ENCODE results near the gene PGAM2.

GRCh38 chr7:44114586-44115310 is 49.4 kb upstream of the PGAM2 start:
- TF ChIP-seq CTCF (IDR thresholded peaks at IDR 0.05) (no peak), POLR2A (IDR thresholded peaks at IDR 0.05) (no peak)

Data from thyroid gland (tissue), 4 donors.